ENCODE data around the gene LCT. TPM values are rescaled to one million over a fixed set of nuclear protein-coding genes. Genes with fewer than 3 reads are reported as not detected.

Gene LCT
- total and polyA plus RNA-seq, 9 of the 15 experiments (the other 6 are each of a cell fraction or from before 2014, with no cell fraction given): 0.01 to 0.04 (median 0.03) TPM; not detected in 4

DNA sequence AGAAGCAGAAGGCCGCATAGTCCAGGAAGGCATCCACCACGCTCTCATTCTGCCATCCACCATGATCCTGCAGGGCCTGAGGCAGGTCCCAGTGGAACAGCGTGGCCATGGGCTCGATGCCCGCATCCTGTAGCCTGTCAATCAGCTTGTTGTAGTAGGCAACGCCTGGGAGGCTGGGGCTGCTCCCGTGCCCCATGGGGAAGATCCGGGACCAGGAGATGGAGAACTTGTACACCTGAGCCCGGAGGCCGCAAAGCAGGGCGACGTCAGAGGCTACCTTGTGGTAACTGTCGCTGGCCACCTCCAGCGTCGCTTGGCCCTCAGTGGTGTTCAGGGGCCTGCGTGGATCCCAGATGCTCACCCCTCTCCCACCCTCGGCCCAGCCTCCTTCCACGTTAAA, 19.5 kb downstream of the LCT start:
- ChIA-PET POLR2A (no interaction called here), CTCF (ENCODE audit: low intra/inter-chr PET ratio) (no interaction called here)
- Histone ChIP-seq H2AFZ (ENCODE audit: low read depth, low read length) (no peak overlapping the region), H4K20me1 (replicated peaks; ENCODE audit: control insufficient read depth, insufficient read depth, low read length) (no peaks in the 10 kb centered on the region), H3K9ac (ENCODE audit: insufficient read depth in 1 of 2, low read depth in 2 of 2, low read length in 2 of 2) (no peak overlapping the region), H3K27ac (ENCODE audit: extremely low read depth, low read depth, low read length) (no peak overlapping the region), H3K4me2 (ENCODE audit: insufficient read depth, low read length) (no peak overlapping the region), H3K4me3 (no peak overlapping the region), H3K27me3 (ENCODE audit: control insufficient read depth in 2 of 2, insufficient read depth in 2 of 2, low read length in 2 of 2) (peaks cover 50 to 63% of the 10 kb centered on the region in 2 experiments), H3K36me3 (ENCODE audit: control insufficient read depth, insufficient read depth, low read length) (no peaks in the 10 kb centered on the region), H3K79me2 (ENCODE audit: control insufficient read depth, insufficient read depth, low read length) (no peaks in the 10 kb centered on the region), H3K9me1 (ENCODE audit: control insufficient read depth, insufficient read depth, low read length) (no peaks in the 10 kb centered on the region), H3K4me1 (replicated peaks in 1 of 2; ENCODE audit: control insufficient read depth in 2 of 2, insufficient read depth in 2 of 2, low read length in 2 of 2) (no peaks in the 10 kb centered on the region), H3K9me3 (replicated peaks; ENCODE audit: control insufficient read depth, insufficient read depth, low read depth, low read length) (no peaks in the 10 kb centered on the region)
- intact Hi-C loops (cut with micrococcal nuclease) (loop anchor here (5.0 kb wide), 1 partner anchor 560 kb away; no protein-coding TSS in a partner anchor), in situ Hi-C loops (cut with MboI) (no loop called here)
- DNase-seq (ENCODE audit: extremely low read depth in 1 of 4, low spot score in 3 of 4) (no peak), FAIRE-seq (no peak), ATAC-seq (peak; percentile 25)
- no TSS peak for BruUV-seq (replicated peaks)
- WGBS (ENCODE audit: insufficient coverage, low coverage, missing lambda C conversion rate): 6% methylated on average over 17 of the region's 18 CpGs
- TF ChIP-seq HCFC1 (IDR thresholded peaks at IDR 0.05; ENCODE audit: low read depth, low read length) (no peak), MTA1 (IDR thresholded peaks at IDR 0.05; ENCODE audit: borderline replicate concordance) (no peak), CREB5 (CRISPR knock-in tag; IDR thresholded peaks at IDR 0.05) (no peak), ZNF785 (CRISPR knock-in tag; IDR thresholded peaks at IDR 0.05) (no peak), MCM2 (IDR thresholded peaks at IDR 0.05; ENCODE audit: low read depth) (no peak), POU5F1 (IDR thresholded peaks at IDR 0.05; ENCODE audit: borderline replicate concordance, low read depth, low read length, partially characterized antibody) (no peak), RHOXF2B (CRISPR knock-in tag; conservative IDR thresholded peaks at IDR 0.05) (no peak), ZNF212 (CRISPR knock-in tag; IDR thresholded peaks at IDR 0.05) (no peak), ZNF23 (CRISPR knock-in tag; IDR thresholded peaks at IDR 0.05) (no peak), ZNF311 (CRISPR knock-in tag; IDR thresholded peaks at IDR 0.05) (no peak)

Data from K562 (cell line).